GM12878 (cell line): Measurements from ENCODE around the gene AP1M2. TPM values are rescaled to one million over a fixed set of nuclear protein-coding genes. Genes with fewer than 3 reads are reported as not detected.

ENCODE experiments used
- BACH1 ChIP-seq: fragments of 450-650 bp; IDR thresholded peaks from 2 replicates; pipeline ENCODE4 v1.6.1; 2017; ENCODE audit warnings: mild to moderate bottlenecking, borderline replicate concordance
- BCLAF1 ChIP-seq: fragments of 450-650 bp; IDR thresholded peaks from 2 replicates; pipeline ENCODE4 v1.6.1; 2017; ENCODE audit warnings: antibody characterized with exemption, mild to moderate bottlenecking, moderate library complexity
- BMI1 ChIP-seq: fragments of 450-650 bp; IDR thresholded peaks from 2 replicates; pipeline ENCODE4 v1.6.1; 2016; ENCODE audit warnings: mild to moderate bottlenecking, moderate library complexity, borderline replicate concordance
- DPF2 ChIP-seq: fragments of 450-650 bp; IDR thresholded peaks from 2 replicates; pipeline ENCODE4 v1.6.1; 2017; ENCODE audit warnings: mild to moderate bottlenecking
- E2F4 ChIP-seq: IDR thresholded peaks from 2 replicates; pipeline ENCODE4 v1.6.1; 2012; ENCODE audit warnings: low read depth, low read length, improper control_type of control experiment
- HDAC6 ChIP-seq: fragments of 200-600 bp; sonication (generic); IDR thresholded peaks from one replicate; pipeline ENCODE4 v1.8.0; 2017; ENCODE audit warnings: antibody characterized with exemption; ENCODE audit not compliant: unreplicated experiment
- IRF3 ChIP-seq: fragments of 450-650 bp; IDR thresholded peaks from 2 replicates; pipeline ENCODE4 v1.6.1; 2014; ENCODE audit warnings: mild to moderate bottlenecking
- IRF5 ChIP-seq: fragments of 450-650 bp; IDR thresholded peaks from 2 replicates; pipeline ENCODE4 v1.6.1; 2017; ENCODE audit warnings: borderline replicate concordance
- KDM1A ChIP-seq: fragments of 200-600 bp; sonication (generic); IDR thresholded peaks from 2 replicates; pipeline ENCODE4 v1.6.1; 2016; ENCODE audit warnings: borderline replicate concordance
- NFYB ChIP-seq: IDR thresholded peaks from 2 replicates; pipeline ENCODE4 v1.6.1; 2011; ENCODE audit warnings: low read depth, mild to moderate bottlenecking, low read length, improper control_type of control experiment, moderate library complexity; ENCODE audit not compliant: insufficient read depth
- NR2C1 ChIP-seq: fragments of 450-650 bp; IDR thresholded peaks from 2 replicates; pipeline ENCODE4 v1.6.1; 2017; ENCODE audit warnings: antibody characterized with exemption, mild to moderate bottlenecking, moderate library complexity
- NR2F1 ChIP-seq: fragments of 450-650 bp; conservative IDR thresholded peaks from 2 replicates; pipeline ENCODE4 v1.6.1; 2017; ENCODE audit warnings: mild to moderate bottlenecking
- PAX8 ChIP-seq: fragments of 450-650 bp; IDR thresholded peaks from 2 replicates; pipeline ENCODE4 v1.6.1; 2017; ENCODE audit warnings: mild to moderate bottlenecking, moderate library complexity
- PML ChIP-seq: IDR thresholded peaks from 2 replicates; pipeline ENCODE4 v1.6.1; 2012; ENCODE audit warnings: low read length, inconsistent platforms
- POLR2AphosphoS2 ChIP-seq: IDR thresholded peaks from 2 replicates; pipeline ENCODE4 v1.6.1; 2011; ENCODE audit warnings: low read depth, mild to moderate bottlenecking, low read length, improper control_type of control experiment, moderate library complexity
- RAD51 ChIP-seq: fragments of 450-650 bp; IDR thresholded peaks from 2 replicates; pipeline ENCODE4 v1.6.1; 2016; ENCODE audit warnings: moderate library complexity, mild to moderate bottlenecking, inconsistent platforms
- RCOR1 ChIP-seq: conservative IDR thresholded peaks from 2 replicates; pipeline ENCODE4 v1.6.1; 2012; ENCODE audit warnings: low read depth, low read length, improper control_type of control experiment
- STAT1 ChIP-seq: fragments of 450-650 bp; conservative IDR thresholded peaks from 2 replicates; pipeline ENCODE4 v1.6.1; 2014; ENCODE audit warnings: antibody characterized with exemption, mild to moderate bottlenecking
- WRNIP1 ChIP-seq: IDR thresholded peaks from 2 replicates; pipeline ENCODE4 v1.6.1; 2011; ENCODE audit warnings: low read depth, low read length, improper control_type of control experiment, borderline replicate concordance
- YBX1 ChIP-seq: fragments of 450-650 bp; IDR thresholded peaks from 2 replicates; pipeline ENCODE4 v1.6.1; 2016; ENCODE audit warnings: antibody characterized with exemption
- ZBED1 ChIP-seq: IDR thresholded peaks from 2 replicates; pipeline ENCODE4 v1.6.1; 2016; ENCODE audit warnings: borderline replicate concordance
- ZNF592 ChIP-seq: fragments of 450-650 bp; IDR thresholded peaks from 2 replicates; pipeline ENCODE4 v1.6.1; 2017; ENCODE audit warnings: mild to moderate bottlenecking, moderate library complexity
- polyA plus RNA-seq, 11 experiments: library from polyadenylated mRNA; depleted of rRNA in 4 of 11; unstranded in 6 of 11; stranded (reverse) in 5 of 11; fragments of >200 nt; fragmentation: Nextera tagmentation in 4 of 11; fragmentation: Illumina TruSeq in 1 of 11; extraction: Ambion mirVana in 4 of 11; extraction: Trizol in 1 of 11; gene quantifications; 1 replicate in 1 of 11; 2 replicates in 10 of 11; pipeline versions ENCODE4 v1.2.1 to v1.2.3, GENCODE V29; 2011 to 2016; ENCODE audit warnings: inconsistent platforms in 2 of 11, missing spikeins in 2 of 11, low read depth in 1 of 11
- total RNA-seq, 4 experiments: library from RNA; depleted of rRNA in 3 of 4; stranded (reverse); fragments of >200 nt in 3 of 4; fragmentation: Illumina TruSeq in 1 of 4; extraction: Trizol in 1 of 4; gene quantifications; 2 replicates each; pipeline versions ENCODE4 v1.2.1 to v1.2.3, GENCODE V29; 2013 to 2021

AP1M2 gene
- total and polyA plus RNA-seq, 10 of the 15 experiments (the other 5 are each of a cell fraction or from before 2014, with no cell fraction given) = 0.72 TPM; not detected in 9

- TF ChIP-seq BCLAF1 (no peak), KDM1A (no peak), ZBED1 (no peak), YBX1 (no peak), DPF2 (peak; percentile 47; the same call in 1 of the 2 replicates), IRF5 (no peak), STAT1 (no peak), RAD51 (no peak), BMI1 (no peak), HDAC6 (no peak), E2F4 (no peak), IRF3 (no peak), PML (no peak), NFYB (no peak), NR2C1 (no peak), NR2F1 (peak; percentile 68), BACH1 (no peak), WRNIP1 (no peak), RCOR1 (no peak), PAX8 (no peak), POLR2AphosphoS2 (no peak), ZNF592 (no peak)
Measured at GRCh38 chr19:10553943-10554381, 33.1 kb downstream of the AP1M2 start (continued).
